IMR-90 (cell line): ENCODE results near the gene SMIM14. TPM values are rescaled to one million over a fixed set of nuclear protein-coding genes. Genes with fewer than 3 reads are reported as not detected.

Experiments
- ATAC-seq: fragments of 200-7000 bp; cut with Tn5 transposase; 2 replicates; pipeline ENCODE4 v1.9.1; 2020; ENCODE audit warnings: low read depth, mild to moderate bottlenecking, moderate library complexity
- BruUV-seq: library from RNA; stranded (reverse); fragments of 400-500 nt; replicated peaks from 2 replicates; lab custom pipeline; 2021; lab: Mats Ljungman, UMichigan
- CTCF ChIA-PET: fragments of 300-600 bp; formaldehyde crosslinking; extraction: SDS; loops from one replicate; lab custom pipeline; 2021; ENCODE audit warnings: antibody characterized with exemption; lab: Yijun Ruan, JAX
- POLR2A ChIA-PET: fragments of 300-600 bp; sonication (Branson Sonifier 250); formaldehyde crosslinking; loops from one replicate; lab custom pipeline; 2022; ENCODE audit warnings: antibody characterized with exemption; ENCODE audit not compliant: unreplicated experiment; lab: Charles Lee
- DNase-seq: peaks from one replicate; pipeline ENCODE4 v3.0.0; 2013
- H2AFZ ChIP-seq: replicated peaks from 2 replicates; pipeline ENCODE3; 2013; ENCODE audit warnings: low read length, mild to moderate bottlenecking; ENCODE audit not compliant: poor library complexity
- H2AK5ac ChIP-seq: 2 replicates; pipeline ENCODE4 v1.6.1; 2013; ENCODE audit warnings: low read depth, low read length, inconsistent platforms
- H2AK9ac ChIP-seq: replicated peaks from 2 replicates; pipeline ENCODE3; 2013; ENCODE audit warnings: mild to moderate bottlenecking, low read depth, low read length, moderate library complexity; ENCODE audit not compliant: poor library complexity
- H2BK120ac ChIP-seq: 2 replicates; pipeline ENCODE4 v1.6.1; 2013; ENCODE audit warnings: low read depth, low read length, inconsistent platforms
- H2BK15ac ChIP-seq: 3 replicates; pipeline ENCODE4 v1.6.1; 2013; ENCODE audit warnings: low read depth, low read length, inconsistent platforms
- H2BK20ac ChIP-seq: 2 replicates; pipeline ENCODE4 v1.6.1; 2013; ENCODE audit warnings: low read depth, mild to moderate bottlenecking, inconsistent platforms, low read length, moderate library complexity
- H2BK5ac ChIP-seq: 2 replicates; pipeline ENCODE4 v1.6.1; 2013; ENCODE audit warnings: mild to moderate bottlenecking, low read depth, low read length, inconsistent platforms; ENCODE audit not compliant: poor library complexity, severe bottlenecking
- H3K14ac ChIP-seq: replicated peaks from 2 replicates; pipeline ENCODE4 v1.6.1; 2013; ENCODE audit warnings: low read depth, low read length, inconsistent platforms
- H3K18ac ChIP-seq: 2 replicates; pipeline ENCODE4 v1.6.1; 2013; ENCODE audit warnings: low read depth, low read length, control low read depth
- H3K23ac ChIP-seq: 2 replicates; pipeline ENCODE4 v1.6.1; 2013; ENCODE audit warnings: low read depth, low read length, inconsistent platforms
- H3K27ac ChIP-seq: 2 replicates; pipeline ENCODE4 v1.5.1; 2013; ENCODE audit warnings: mild to moderate bottlenecking, control low read depth, low read length; ENCODE audit not compliant: insufficient read depth
- H3K27me3 ChIP-seq: 2 replicates; pipeline ENCODE4 v1.6.1; 2013; ENCODE audit warnings: low read length; ENCODE audit not compliant: control insufficient read depth, insufficient read depth
- H3K36me3 ChIP-seq: 2 replicates; pipeline ENCODE4 v1.6.1; 2013; ENCODE audit warnings: low read length, mixed read lengths; ENCODE audit not compliant: control insufficient read depth, insufficient read depth
- H3K4ac ChIP-seq: 2 replicates; pipeline ENCODE4 v1.6.1; 2013; ENCODE audit warnings: low read depth, low read length, inconsistent platforms
- H3K4me1 ChIP-seq: 2 replicates; pipeline ENCODE4 v1.6.1; 2013; ENCODE audit warnings: low read length, mixed read lengths; ENCODE audit not compliant: control insufficient read depth, insufficient read depth
- H3K4me2 ChIP-seq: 2 replicates; pipeline ENCODE4 v1.6.1; 2013; ENCODE audit warnings: low read depth, mild to moderate bottlenecking, control low read depth, low read length, moderate library complexity
- H3K4me3 ChIP-seq: 2 replicates; pipeline ENCODE4 v1.5.1; 2013; ENCODE audit warnings: low read depth, mild to moderate bottlenecking, control low read depth, low read length, moderate library complexity; ENCODE audit not compliant: insufficient read depth
- H3K56ac ChIP-seq: 2 replicates; pipeline ENCODE4 v1.6.1; 2013; ENCODE audit warnings: low read length, inconsistent platforms; ENCODE audit not compliant: insufficient read depth; ENCODE audit errors: extremely low read depth
- H3K79me1 ChIP-seq, 2 experiments: 2 replicates each; pipeline ENCODE4 v1.6.1; 2013; ENCODE audit warnings: low read length in 2 of 2, inconsistent platforms in 1 of 2, low read depth in 1 of 2
- H3K9ac ChIP-seq: 2 replicates; pipeline ENCODE4 v1.6.1; 2013; ENCODE audit warnings: low read depth, low read length, control low read depth
- H3K9me1 ChIP-seq: 2 replicates; pipeline ENCODE4 v1.6.1; 2013; ENCODE audit warnings: low read length, inconsistent platforms; ENCODE audit not compliant: insufficient read depth
- H3K9me3 ChIP-seq: 2 replicates; pipeline ENCODE4 v1.6.1; 2013; ENCODE audit warnings: low read length; ENCODE audit not compliant: control insufficient read depth, insufficient read depth
- H4K20me1 ChIP-seq: 2 replicates; pipeline ENCODE4 v1.6.1; 2013; ENCODE audit warnings: low read length, inconsistent platforms; ENCODE audit not compliant: insufficient read depth
- H4K5ac ChIP-seq: 2 replicates; pipeline ENCODE4 v1.6.1; 2013; ENCODE audit warnings: mild to moderate bottlenecking, low read depth, low read length, control low read depth
- H4K8ac ChIP-seq, 2 experiments: 2 replicates each; pipeline ENCODE4 v1.6.1; 2013; ENCODE audit warnings: low read depth in 2 of 2, low read length in 2 of 2, control low read depth in 1 of 2, inconsistent platforms in 1 of 2
- H4K91ac ChIP-seq: 2 replicates; pipeline ENCODE4 v1.6.1; 2013; ENCODE audit warnings: low read depth, low read length, inconsistent platforms; ENCODE audit not compliant: insufficient read depth
- BHLHE40 ChIP-seq: fragments of 150-350 bp; IDR thresholded peaks from 2 replicates; pipeline ENCODE4 v1.6.1; 2016; ENCODE audit warnings: mild to moderate bottlenecking, low read depth, low read length
- CTCF ChIP-seq: conservative IDR thresholded peaks from 2 replicates; pipeline ENCODE4 v1.5.1; 2012; ENCODE audit warnings: mild to moderate bottlenecking, low read depth, low read length, improper control_type of control experiment
- FOS ChIP-seq: fragments of 150-350 bp; IDR thresholded peaks from 2 replicates; pipeline ENCODE4 v1.6.1; 2016; ENCODE audit warnings: low read depth, low read length
- MAZ ChIP-seq: IDR thresholded peaks from 2 replicates; pipeline ENCODE4 v1.6.1; 2012; ENCODE audit warnings: low read depth, mild to moderate bottlenecking, low read length, improper control_type of control experiment, moderate library complexity, borderline replicate concordance
- POLR2A ChIP-seq: IDR thresholded peaks from 2 replicates; pipeline ENCODE4 v1.6.1; 2012; ENCODE audit warnings: mild to moderate bottlenecking, low read depth, low read length
- USF2 ChIP-seq: fragments of 150-350 bp; IDR thresholded peaks from 2 replicates; pipeline ENCODE4 v1.6.1; 2017; ENCODE audit warnings: mild to moderate bottlenecking, antibody characterized with exemption, low read length, low read depth
- WGBS, 2 experiments: methylation state at CpG; one replicate each; pipeline versions ENCODE4 v1.1.5 to v1.1.7; 2013; ENCODE audit warnings: missing lambda C conversion rate in 2 of 2; ENCODE audit not compliant: insufficient read length in 1 of 2; ENCODE audit errors: extremely low coverage in 2 of 2; 5-methylcytosine and 5-hydroxymethylcytosine counted together
- dilution Hi-C: fragments of 300-500 bp; cut with HindIII; formaldehyde crosslinking; loops from one replicate; pipeline ENCODE4 v1.14.3; 2018; ENCODE audit warnings: low sequenced_read_pairs; ENCODE audit not compliant: unreplicated experiment
- in situ Hi-C: fragments of 300-500 bp; cut with MboI; formaldehyde crosslinking; loops from 3 replicates; pipeline ENCODE4 v1.14.3; 2019; ENCODE audit warnings: low sequenced_read_pairs, inconsistent platforms, mixed read lengths
- intact Hi-C: fragments of 100-400 bp; cut with micrococcal nuclease; formaldehyde crosslinking; loops from 2 replicates; pipeline ENCODE4 v1.10.0; 2022
- polyA plus RNA-seq, 3 experiments: library from polyadenylated mRNA; depleted of rRNA; stranded (reverse); fragments of >200 nt; gene quantifications; 2 replicates each; pipeline ENCODE4 v1.2.3, GENCODE V29; 2012; ENCODE audit warnings: low replicate concordance in 1 of 3
- total RNA-seq: library from RNA; depleted of rRNA; stranded (reverse); fragments of >200 nt; gene quantifications from 2 replicates; pipeline ENCODE4 v1.2.3, GENCODE V29; 2012

SMIM14 gene
- total and polyA plus RNA-seq, 2 of the 4 experiments (the other 2 are of a cell fraction), result 15.6 to 20.9 TPM

GRCh38 chr4:39613093-39613656 lies 25.5 kb downstream of the SMIM14 start:
- dilution Hi-C loops (no loop called here), intact Hi-C loops (no loop called here), in situ Hi-C loops (no loop called here)
- Histone ChIP-seq H3K4me3 (no peak overlapping the region), H4K91ac (peak overlapping the region; percentile 11; the same call in 1 of the 2 replicates), H4K5ac (peak overlapping the region; percentile 61; the same call in 1 of the 2 replicates), H3K14ac (peak overlapping the region; percentile 46; the same call in 1 of the 2 replicates), H2BK20ac (no peak overlapping the region), H3K36me3 (peaks cover 3% of the 10 kb centered on the region), H3K27me3 (no peaks in the 10 kb centered on the region; the same call in 1 of the 2 replicates), H2AK5ac (no peak overlapping the region), H4K8ac (no peak overlapping the region), H3K18ac (peak overlapping the region; percentile 78; the same call in 1 of the 2 replicates), H3K56ac (no peak overlapping the region), H2AFZ (no peak overlapping the region), H3K4ac (no peak overlapping the region), H2BK15ac (no peak overlapping the region), H3K4me2 (peak overlapping the region; percentile 89), H3K9me1 (0 out of 2 replicates have a peak, but pooled peaks cover 2% of the 10 kb centered on the region), H3K9me3 (no peaks in the 10 kb centered on the region), H3K4me1 (peaks cover 12% of the 10 kb centered on the region), H3K9ac (peak overlapping the region; percentile 30; the same call in 1 of the 2 replicates), H3K27ac (no peak overlapping the region), H2AK9ac (no peak overlapping the region), H4K20me1 (peaks cover 7% of the 10 kb centered on the region), H2BK120ac (no peak overlapping the region), H3K79me1 (peaks cover 0 to 13% of the 10 kb centered on the region in 2 experiments; a peak in 3 of 4 replicates), H3K23ac (0 out of 2 replicates have a peak overlapping the region, but pooled peaks have one; percentile 49), H2BK5ac (no peak overlapping the region)
- no TSS peak for BruUV-seq
- peak; percentile 58 for DNase-seq
- ATAC-seq, result peak; percentile 74
- CTCF ChIA-PET, result interaction anchor here (1.3 kb wide), 1 partner anchor 14 kb away, joined by 3 read pairs; no protein-coding TSS in a partner anchor
- 0 out of 2 replicates have a peak, but pooled peaks have one; percentile 3 for TF ChIP-seq BHLHE40
- TF ChIP-seq POLR2A, result no peak
- TF ChIP-seq USF2, result no peak
- TF ChIP-seq MAZ, result no peak
- no peak for TF ChIP-seq CTCF
- 0 out of 2 replicates have a peak, but pooled peaks have one; percentile 18 for TF ChIP-seq FOS
- POLR2A ChIA-PET, result interaction anchor here (0.6 kb wide), 1 partner anchor 204 kb away, joined by 8 read pairs; no protein-coding TSS in a partner anchor
- no CpG with 5 or more reads among the region's 2 CpGs for WGBS, 2 experiments
